Loucy (cell line): ENCODE data around the gene HOXB4.
A peak's percentile ranks its signal among the peaks of the same experiment; 100 is the strongest.

ENCODE experiments used
- H2AFZ ChIP-seq: fragments of 200-600 bp; sonication (generic); 2 replicates; pipeline ENCODE4 v1.6.0; 2016; ENCODE audit warnings: antibody characterized with exemption, mild to moderate bottlenecking, low read length, moderate library complexity
- H3F3A ChIP-seq: fragments of 200-600 bp; 2 replicates; pipeline ENCODE4 v1.6.0; 2016; ENCODE audit warnings: antibody characterized with exemption, low read depth, mild to moderate bottlenecking
- H3K27me3 ChIP-seq: fragments of 200-600 bp; sonication (generic); 2 replicates; pipeline ENCODE4 v1.6.1; 2014; ENCODE audit warnings: low read length, mild to moderate bottlenecking; ENCODE audit not compliant: insufficient read depth, poor library complexity, severe bottlenecking
- H3K36me3 ChIP-seq: fragments of 200-600 bp; sonication (generic); 2 replicates; pipeline ENCODE4 v1.6.1; 2016; ENCODE audit warnings: low read length; ENCODE audit not compliant: insufficient read depth
- H3K4me1 ChIP-seq: fragments of 200-600 bp; sonication (generic); 2 replicates; pipeline ENCODE4 v1.5.1; 2014; ENCODE audit warnings: low read length, mild to moderate bottlenecking; ENCODE audit not compliant: insufficient read depth, poor library complexity, severe bottlenecking
- H3K4me2 ChIP-seq: fragments of 200-600 bp; sonication (generic); 2 replicates; pipeline ENCODE4 v1.6.0; 2014; ENCODE audit warnings: antibody characterized with exemption, low read length, low read depth, mild to moderate bottlenecking; ENCODE audit not compliant: poor library complexity, severe bottlenecking
- H3K4me3 ChIP-seq: fragments of 200-600 bp; sonication (generic); 2 replicates; pipeline ENCODE4 v1.5.1; 2014; ENCODE audit warnings: low read length, mild to moderate bottlenecking, mixed read lengths; ENCODE audit not compliant: poor library complexity, severe bottlenecking
- H3K79me2 ChIP-seq: fragments of 200-600 bp; sonication (generic); 2 replicates; pipeline ENCODE4 v1.6.1; 2014; ENCODE audit warnings: low read length; ENCODE audit not compliant: insufficient read depth
- H3K9ac ChIP-seq: fragments of 200-600 bp; sonication (generic); 2 replicates; pipeline ENCODE4 v1.6.0; 2014; ENCODE audit warnings: mild to moderate bottlenecking, low read depth, low read length, moderate library complexity; ENCODE audit not compliant: poor library complexity, severe bottlenecking
- H3K9me2 ChIP-seq: fragments of 200-600 bp; sonication (generic); replicated peaks from 2 replicates; pipeline ENCODE4 v1.6.1; 2016; ENCODE audit warnings: low read depth, low read length, mixed read lengths
- H3K9me3 ChIP-seq: fragments of 200-600 bp; sonication (generic); 2 replicates; pipeline ENCODE4 v1.6.1; 2014; ENCODE audit warnings: mild to moderate bottlenecking, antibody characterized with exemption, low read length, low read depth; ENCODE audit not compliant: insufficient read depth
- H4K20me1 ChIP-seq: fragments of 200-600 bp; sonication (generic); 2 replicates; pipeline ENCODE4 v1.6.0; 2014; ENCODE audit warnings: antibody characterized with exemption, low read length, mild to moderate bottlenecking; ENCODE audit not compliant: insufficient read depth, poor library complexity, severe bottlenecking
- CTCF ChIP-seq: fragments of 200-600 bp; sonication (generic); conservative IDR thresholded peaks from 2 replicates; pipeline ENCODE4 v1.5.1; 2014; ENCODE audit warnings: mild to moderate bottlenecking, antibody characterized with exemption, low read length
- EZH2phosphoT487 ChIP-seq: fragments of 200-600 bp; IDR thresholded peaks from 2 replicates; pipeline ENCODE4 v1.6.1; 2018; ENCODE audit warnings: antibody characterized with exemption, mild to moderate bottlenecking, moderate library complexity, borderline replicate concordance

HOXB4 gene

GRCh38 chr17:48548523-48549280, 29.4 kb downstream of the HOXB4 start:
- Histone ChIP-seq H2AFZ (no peak overlapping the region), H3K4me2 (peak overlapping the region; percentile 96), H3K27me3 (peaks cover 8% of the 10 kb centered on the region), H4K20me1 (peaks cover 43% of the 10 kb centered on the region), H3K9ac (peak overlapping the region; percentile 29), H3K4me3 (peak overlapping the region; percentile 95), H3K4me1 (peaks cover 45% of the 10 kb centered on the region), H3F3A (peaks cover 30% of the 10 kb centered on the region), H3K9me2 (no peaks in the 10 kb centered on the region), H3K36me3 (peaks cover 53% of the 10 kb centered on the region), H3K9me3 (no peaks in the 10 kb centered on the region), H3K79me2 (peaks cover 95% of the 10 kb centered on the region)
- TF ChIP-seq CTCF (no peak), EZH2phosphoT487 (no peak)

GRCh38 chr17:48547808-48548522, 30.2 kb downstream of the HOXB4 start:
- peaks cover 95% of the 10 kb centered on the region for H3K79me2 ChIP-seq
- H3F3A ChIP-seq: peaks cover 30% of the 10 kb centered on the region
- H3K27me3 ChIP-seq: peaks cover 14% of the 10 kb centered on the region
- H4K20me1 ChIP-seq: peaks cover 36% of the 10 kb centered on the region
- H2AFZ ChIP-seq: no peak overlapping the region
- H3K9ac ChIP-seq: peak overlapping the region; percentile 98
- H3K4me3 ChIP-seq: peak overlapping the region; percentile 95
- peaks cover 46% of the 10 kb centered on the region for H3K36me3 ChIP-seq
- no peaks in the 10 kb centered on the region for H3K9me2 ChIP-seq
- H3K4me1 ChIP-seq: peaks cover 45% of the 10 kb centered on the region
- peak overlapping the region; percentile 96 for H3K4me2 ChIP-seq
- no peaks in the 10 kb centered on the region for H3K9me3 ChIP-seq
- TF ChIP-seq EZH2phosphoT487 (no peak), CTCF (no peak)

GRCh38 chr17:48546924-48547807, 31.0 kb downstream of the HOXB4 start:
- Histone ChIP-seq H3K27me3 (peaks cover 21% of the 10 kb centered on the region), H3K36me3 (peaks cover 38% of the 10 kb centered on the region), H3F3A (peaks cover 30% of the 10 kb centered on the region), H3K4me2 (peak overlapping the region; percentile 96), H2AFZ (no peak overlapping the region), H3K4me1 (peaks cover 45% of the 10 kb centered on the region), H3K9me3 (no peaks in the 10 kb centered on the region), H3K9ac (peak overlapping the region; percentile 98), H3K9me2 (no peaks in the 10 kb centered on the region), H3K79me2 (peaks cover 95% of the 10 kb centered on the region), H3K4me3 (peak overlapping the region; percentile 95), H4K20me1 (peaks cover 33% of the 10 kb centered on the region)
- TF ChIP-seq CTCF (no peak), EZH2phosphoT487 (no peak)
